ENCODE measurements around the gene SLC6A2. TPM values are rescaled to one million over a fixed set of nuclear protein-coding genes. Genes with fewer than 3 reads are reported as not detected.

SLC6A2 gene
- total and polyA plus RNA-seq, 7 donors = 0.10 to 0.14 TPM; not detected in 5

DNA sequence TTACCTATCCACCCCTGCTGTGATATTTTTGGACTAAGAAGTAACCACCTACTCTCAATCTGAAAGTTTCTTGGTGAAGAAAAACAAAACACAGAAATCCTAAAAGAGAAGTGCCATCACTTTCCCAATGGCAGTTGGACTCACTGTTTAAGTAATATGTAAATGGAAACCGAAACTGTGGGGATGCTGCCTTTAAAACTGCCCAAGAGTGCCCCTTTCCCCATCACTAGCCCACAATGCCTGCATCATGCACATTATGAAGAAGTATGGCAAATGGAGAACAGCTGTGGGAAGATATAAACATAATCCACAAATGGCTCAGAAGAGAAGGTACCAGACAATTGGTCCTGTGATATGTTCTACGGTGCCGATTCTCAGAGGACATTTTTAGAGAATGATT is 33.5 kb upstream of the SLC6A2 start:
- TF ChIP-seq, protein P1, sequence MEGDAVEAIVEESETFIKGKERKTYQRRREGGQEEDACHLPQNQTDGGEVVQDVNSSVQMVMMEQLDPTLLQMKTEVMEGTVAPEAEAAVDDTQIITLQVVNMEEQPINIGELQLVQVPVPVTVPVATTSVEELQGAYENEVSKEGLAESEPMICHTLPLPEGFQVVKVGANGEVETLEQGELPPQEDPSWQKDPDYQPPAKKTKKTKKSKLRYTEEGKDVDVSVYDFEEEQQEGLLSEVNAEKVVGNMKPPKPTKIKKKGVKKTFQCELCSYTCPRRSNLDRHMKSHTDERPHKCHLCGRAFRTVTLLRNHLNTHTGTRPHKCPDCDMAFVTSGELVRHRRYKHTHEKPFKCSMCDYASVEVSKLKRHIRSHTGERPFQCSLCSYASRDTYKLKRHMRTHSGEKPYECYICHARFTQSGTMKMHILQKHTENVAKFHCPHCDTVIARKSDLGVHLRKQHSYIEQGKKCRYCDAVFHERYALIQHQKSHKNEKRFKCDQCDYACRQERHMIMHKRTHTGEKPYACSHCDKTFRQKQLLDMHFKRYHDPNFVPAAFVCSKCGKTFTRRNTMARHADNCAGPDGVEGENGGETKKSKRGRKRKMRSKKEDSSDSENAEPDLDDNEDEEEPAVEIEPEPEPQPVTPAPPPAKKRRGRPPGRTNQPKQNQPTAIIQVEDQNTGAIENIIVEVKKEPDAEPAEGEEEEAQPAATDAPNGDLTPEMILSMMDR (IDR thresholded peaks at IDR 0.05) = no peak
- TF ChIP-seq POLR2A (IDR thresholded peaks at IDR 0.05) (no peak), EP300 (IDR thresholded peaks at IDR 0.05) (no peak), POLR2AphosphoS5 (IDR thresholded peaks at IDR 0.05) (no peak)
- Histone ChIP-seq H3K27me3 (no peaks in the 10 kb centered on the region), H3K4me1 (no peaks in the 10 kb centered on the region), H3K4me3 (no peak overlapping the region), H3K27ac (no peak overlapping the region), H3K36me3 (no peaks in the 10 kb centered on the region), H3K9me3 (no peaks in the 10 kb centered on the region)
- DNase-seq = no peak
- intact Hi-C loops (cut with DNase I) = no loop called here
- WGBS, 2 donors = 81% methylated on average over 3 of the region's 3 CpGs

DNA sequence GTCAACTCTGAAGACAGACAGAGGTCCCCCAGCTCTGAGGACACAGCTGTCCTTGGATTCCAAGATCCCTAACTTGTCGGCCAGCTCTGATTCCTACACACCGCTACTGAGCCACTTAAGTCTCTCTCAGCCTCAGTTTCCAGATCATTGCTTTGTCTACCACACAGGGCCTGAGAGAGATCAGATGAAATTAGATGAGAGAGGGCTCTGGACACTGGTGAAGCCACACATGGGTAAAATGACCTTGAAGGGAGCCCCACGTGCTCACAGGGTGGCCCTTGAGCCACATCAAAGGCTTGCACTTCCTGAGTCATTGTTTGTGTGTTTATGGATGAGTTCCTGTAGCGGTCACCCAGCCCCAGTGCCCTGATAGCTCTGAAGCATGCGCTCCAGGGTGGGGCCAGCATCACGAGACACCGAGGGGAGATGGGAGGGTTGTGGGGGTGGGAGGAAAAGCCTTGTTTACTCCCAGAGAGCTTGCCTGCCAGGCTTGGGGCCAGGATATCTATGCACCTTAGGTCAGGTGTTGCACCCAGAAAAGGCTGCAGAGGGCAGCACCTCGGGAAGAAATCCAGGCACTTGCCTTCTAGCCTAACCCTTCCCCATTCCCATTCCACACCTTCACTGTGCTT is 32.7 kb upstream of the SLC6A2 start:
- H3K27ac ChIP-seq = no peak overlapping the region
- H3K9me3 ChIP-seq = no peaks in the 10 kb centered on the region
- TF ChIP-seq, protein P1 (IDR thresholded peaks at IDR 0.05) = no peak
- no peak for TF ChIP-seq EP300 (IDR thresholded peaks at IDR 0.05)
- TF ChIP-seq POLR2AphosphoS5 (IDR thresholded peaks at IDR 0.05) = no peak
- no peak for TF ChIP-seq POLR2A (IDR thresholded peaks at IDR 0.05)
- no peaks in the 10 kb centered on the region for H3K27me3 ChIP-seq
- H3K36me3 ChIP-seq = no peaks in the 10 kb centered on the region
- DNase-seq = no peak
- H3K4me3 ChIP-seq = no peak overlapping the region
- WGBS, 2 donors = 32 to 43% methylated on average over 8 of the region's 8 CpGs
- intact Hi-C loops (cut with DNase I) = no loop called here
- no peaks in the 10 kb centered on the region for H3K4me1 ChIP-seq

DNA sequence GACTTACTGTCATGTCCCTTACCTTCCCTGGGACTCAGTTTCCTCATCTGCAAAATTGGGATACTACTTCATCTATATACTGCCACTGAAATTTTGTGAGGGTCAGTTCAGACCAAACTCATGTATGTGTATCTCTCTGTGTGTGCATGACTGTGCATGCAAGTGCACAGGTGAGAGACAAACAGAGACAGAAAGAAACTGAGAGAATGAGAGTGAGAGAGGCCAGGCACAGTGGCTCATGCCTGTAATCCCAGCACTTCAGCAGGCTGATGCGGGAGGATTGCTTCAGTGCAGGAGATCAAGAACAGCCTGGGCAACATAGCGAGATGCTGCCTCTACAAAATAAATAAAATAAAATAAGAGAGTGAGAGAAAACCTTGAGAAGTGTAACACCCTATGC is 32.1 kb upstream of the SLC6A2 start:
- intact Hi-C loops (cut with DNase I) = no loop called here
- Histone ChIP-seq H3K4me1 (no peaks in the 10 kb centered on the region), H3K27me3 (peaks cover 0 to 4% (median 0%) of the 10 kb centered on the region in 3 donors), H3K27ac (no peak overlapping the region), H3K9me3 (peaks cover 0 to under 1% (median 0%) of the 10 kb centered on the region in 4 donors), H3K36me3 (no peaks in the 10 kb centered on the region), H3K4me3 (no peak overlapping the region)
- TF ChIP-seq, protein P1 (IDR thresholded peaks at IDR 0.05) = no peak
- TF ChIP-seq POLR2AphosphoS5 (IDR thresholded peaks at IDR 0.05) (no peak), EP300 (IDR thresholded peaks at IDR 0.05) (no peak), POLR2A (IDR thresholded peaks at IDR 0.05) (no peak)
- 70 to 84% methylated on average over 2 of the region's 2 CpGs for WGBS, 2 donors
- DNase-seq = no peak

DNA sequence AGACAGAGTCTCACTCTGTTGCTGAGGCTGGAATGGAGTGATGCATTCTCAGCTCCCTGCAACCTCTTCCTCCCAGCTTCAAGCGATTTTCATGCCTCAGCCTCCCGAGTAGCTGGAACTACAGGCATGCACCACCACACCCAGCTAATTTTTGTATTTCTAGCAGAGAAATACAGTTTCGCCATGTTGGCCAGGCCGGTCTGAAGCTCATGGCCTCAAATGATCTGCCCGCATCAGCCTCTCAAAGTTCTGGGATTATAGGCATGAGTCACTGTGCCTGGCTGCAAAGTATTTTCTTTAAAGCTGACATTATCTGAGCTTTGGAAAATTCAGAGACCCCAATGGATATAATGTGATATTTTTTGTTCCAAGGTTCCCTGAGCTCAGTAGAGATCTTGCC is 31.1 kb upstream of the SLC6A2 start:
- H3K27ac ChIP-seq = no peak overlapping the region
- no peak overlapping the region for H3K4me3 ChIP-seq
- WGBS, 2 donors = 93 to 94% methylated on average over 5 of the region's 5 CpGs
- DNase-seq = no peak
- H3K27me3 ChIP-seq = peaks cover 0 to 6% (median 0%) of the 10 kb centered on the region in 3 donors
- no peaks in the 10 kb centered on the region for H3K4me1 ChIP-seq
- intact Hi-C loops (cut with DNase I) = no loop called here
- peaks cover 0 to 4% (median 0%) of the 10 kb centered on the region in 4 donors for H3K9me3 ChIP-seq
- H3K36me3 ChIP-seq = no peaks in the 10 kb centered on the region
- no peak for TF ChIP-seq EP300 (IDR thresholded peaks at IDR 0.05)

DNA sequence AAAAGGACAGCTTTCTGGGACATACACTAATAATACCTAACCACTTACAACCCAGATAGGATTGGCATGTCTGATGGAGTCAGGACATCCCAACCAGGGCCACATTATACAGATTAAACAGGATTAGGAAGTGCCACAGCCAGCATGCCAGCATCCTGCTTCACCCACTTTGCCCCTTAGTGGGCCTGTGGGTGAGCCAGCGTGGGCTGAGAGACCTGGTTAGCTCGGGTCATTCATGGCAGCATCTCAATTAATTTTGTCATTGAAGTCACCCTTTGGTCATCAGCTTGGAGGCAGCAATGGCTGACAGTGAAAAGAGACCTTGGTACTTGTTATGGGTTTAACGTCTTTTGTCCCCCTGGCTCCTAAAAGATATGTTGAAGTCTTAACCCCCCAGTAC is 29.9 kb upstream of the SLC6A2 start:
- Histone ChIP-seq H3K36me3 (no peaks in the 10 kb centered on the region), H3K4me1 (no peaks in the 10 kb centered on the region), H3K4me3 (no peak overlapping the region), H3K27me3 (peaks cover 0 to 6% (median 0%) of the 10 kb centered on the region in 3 donors), H3K27ac (no peak overlapping the region), H3K9me3 (peaks cover 0 to 4% (median 0%) of the 10 kb centered on the region in 4 donors)
- TF ChIP-seq POLR2AphosphoS5 (IDR thresholded peaks at IDR 0.05) (no peak), POLR2A (IDR thresholded peaks at IDR 0.05) (no peak), EP300 (IDR thresholded peaks at IDR 0.05) (no peak)
- TF ChIP-seq, protein P1 (IDR thresholded peaks at IDR 0.05) = no peak
- no peak for DNase-seq
- intact Hi-C loops (cut with DNase I) = no loop called here
- WGBS, 2 donors = 69 to 84% methylated on average over 3 of the region's 3 CpGs
